ENCODE data around the gene MS4A15.

- no peak for TF ChIP-seq CTCF (IDR thresholded peaks at IDR 0.05)
- TF ChIP-seq EZH2 (IDR thresholded peaks at IDR 0.05): no peak
- no peak for TF ChIP-seq EZH2phosphoT487 (IDR thresholded peaks at IDR 0.05)
Observed at GRCh38 chr11:60809249-60809648, 52.6 kb downstream of the MS4A15 start.
